Measurements from ENCODE around the gene YDJC. TPM values are rescaled to one million over a fixed set of nuclear protein-coding genes. Genes with fewer than 3 reads are reported as not detected.
A peak's percentile ranks its signal among the peaks of the same experiment; 100 is the strongest.

YDJC gene
- total and polyA plus RNA-seq, 8 donors, result 8.1 to 75.3 (median 38.1) TPM

- H3K27ac ChIP-seq, result no peak overlapping the region
- no peaks in the 10 kb centered on the region for H3K9me3 ChIP-seq
- no peaks in the 10 kb centered on the region for H3K36me3 ChIP-seq
- no peaks in the 10 kb centered on the region for H3K27me3 ChIP-seq
- DNase-seq, result no peak
- H3K4me3 ChIP-seq, result peak overlapping the region in 1 of 4 donors; percentile 16
- 55 to 64% (median 60%) methylated on average over 6 of the region's 6 CpGs for WGBS, 5 donors
- TF ChIP-seq POLR2A (IDR thresholded peaks at IDR 0.05) (no peak), POLR2AphosphoS5 (IDR thresholded peaks at IDR 0.05) (no peak), CTCF (IDR thresholded peaks at IDR 0.05) (no peak), EP300 (IDR thresholded peaks at IDR 0.05) (no peak)
- intact Hi-C loops (cut with DNase I; ENCODE audit: low total_unique reads), result no loop called here
- peaks cover 52 to 92% (median 67%) of the 10 kb centered on the region in 4 donors for H3K4me1 ChIP-seq
These were observed 50.4 kb downstream of the YDJC start for GRCh38 chr22:21579474-21579851.

Small RNAs within 50 kb of the gene (small RNA-seq; reads per million reads assigned to genes)
- 0.14 to 1.2 (median 0.72) reads per million in 4 donors for gene MIR301B

Other genes starting within 250 kb of the YDJC start
- not detected for gene RIMBP3B, start 246.3 kb downstream of the YDJC start, total RNA-seq
- under 1 TPM in 1 of 3 donors, not detected in 2; 0.03 TPM for gene RIMBP3B, start 246.3 kb downstream of the YDJC start, polyA plus RNA-seq
- 1 to 10 TPM in 4 of 5 donors, under 1 TPM in 1; 0.45 to 7.4 (median 7.0) TPM for gene HIC2, start 212.7 kb downstream of the YDJC start, total RNA-seq
- 1 to 10 TPM in 2 of 3 donors, under 1 TPM in 1; 0.78 to 1.5 (median 1.2) TPM for gene HIC2, start 212.7 kb downstream of the YDJC start, polyA plus RNA-seq
- gene TMEM191C, start 162.6 kb downstream of the YDJC start, total RNA-seq, result 10 to 100 TPM in 1 of 5 donors, 1 to 10 TPM in 1, under 1 TPM in 1, not detected in 2; 0.73 to 69.2 (median 3.6) TPM
- gene TMEM191C, start 162.6 kb downstream of the YDJC start, polyA plus RNA-seq, result 1 to 10 TPM; 1.8 to 5.8 (median 2.9) TPM
- gene RIMBP3C, start 78.6 kb downstream of the YDJC start, total RNA-seq, result under 1 TPM in 2 of 5 donors, not detected in 3; under 0.01 to 0.18 TPM
- not detected for gene RIMBP3C, start 78.6 kb downstream of the YDJC start, polyA plus RNA-seq
- gene UBE2L3, start 62.3 kb downstream of the YDJC start, total RNA-seq, result 10 to 100 TPM; 23.1 to 94.2 (median 42.0) TPM
- gene UBE2L3, start 62.3 kb downstream of the YDJC start, polyA plus RNA-seq, result 10 to 100 TPM; 46.1 to 58.0 (median 55.2) TPM
- not detected for gene CCDC116, start 2.7 kb upstream of the YDJC start, total RNA-seq
- under 1 TPM in 2 of 3 donors, not detected in 1; 0.25 to 0.48 TPM for gene CCDC116, start 2.7 kb upstream of the YDJC start, polyA plus RNA-seq
- 100 to 1,000 TPM in 1 of 5 donors, 10 to 100 TPM in 2, 1 to 10 TPM in 1, not detected in 1; 4.0 to 101 (median 24.2) TPM for gene SDF2L1, start 12.3 kb upstream of the YDJC start, total RNA-seq
- 10 to 100 TPM; 36.4 to 42.7 (median 39.0) TPM for gene SDF2L1, start 12.3 kb upstream of the YDJC start, polyA plus RNA-seq
- 10 to 100 TPM; 35.0 to 77.9 (median 51.1) TPM for gene PPIL2, start 36.0 kb upstream of the YDJC start, total RNA-seq
- gene PPIL2, start 36.0 kb upstream of the YDJC start, polyA plus RNA-seq, result 10 to 100 TPM; 20.6 to 36.0 (median 22.3) TPM
- gene YPEL1, start 105.8 kb upstream of the YDJC start, total RNA-seq, result 10 to 100 TPM in 1 of 5 donors, 1 to 10 TPM in 3, under 1 TPM in 1; 0.58 to 22.2 (median 5.7) TPM
- gene YPEL1, start 105.8 kb upstream of the YDJC start, polyA plus RNA-seq, result 1 to 10 TPM; 2.5 to 4.0 (median 2.7) TPM
- gene MAPK1, start 237.6 kb upstream of the YDJC start, total RNA-seq, result 10 to 100 TPM; 42.0 to 81.6 (median 56.5) TPM
- 10 to 100 TPM; 10.4 to 20.5 (median 17.5) TPM for gene MAPK1, start 237.6 kb upstream of the YDJC start, polyA plus RNA-seq